OCI-LY7 (cell line): ENCODE measurements around the gene PRDM12. TPM values are rescaled to one million over a fixed set of nuclear protein-coding genes. Genes with fewer than 3 reads are reported as not detected.

Experiments used
- BruUV-seq: library from RNA; stranded (reverse); fragments of 400-500 nt; replicated peaks from 2 replicates; lab custom pipeline; 2021; lab: Mats Ljungman, UMichigan
- CTCF ChIA-PET: fragments of 300-600 bp; sonication (Branson Sonifier 250); formaldehyde crosslinking; loops from one replicate; lab custom pipeline; 2022; ENCODE audit warnings: antibody characterized with exemption; ENCODE audit not compliant: unreplicated experiment; lab: Charles Lee
- POLR2A ChIA-PET: fragments of 300-600 bp; sonication (Branson Sonifier 250); formaldehyde crosslinking; loops from one replicate; lab custom pipeline; 2022; ENCODE audit warnings: antibody characterized with exemption; lab: Charles Lee
- DNase-seq: peaks from one replicate; pipeline ENCODE4 v3.0.0-alpha.2; 2015; ENCODE audit warnings: low spot score
- H2AFZ ChIP-seq: fragments of 200-600 bp; sonication (generic), shearing (Covaris generic); 2 replicates; pipeline ENCODE4 v1.6.1; 2014; ENCODE audit warnings: mild to moderate bottlenecking, antibody characterized with exemption, low read length, moderate library complexity
- H3K27ac ChIP-seq: fragments of 200-600 bp; sonication (generic); 2 replicates; pipeline ENCODE4 v1.5.1; 2014; ENCODE audit warnings: mixed run types, low read depth, mild to moderate bottlenecking, moderate library complexity, low read length, inconsistent platforms; ENCODE audit not compliant: poor library complexity, severe bottlenecking
- H3K36me3 ChIP-seq: fragments of 200-600 bp; sonication (generic); 2 replicates; pipeline ENCODE4 v1.6.1; 2014; ENCODE audit warnings: mild to moderate bottlenecking, antibody characterized with exemption, low read length, moderate library complexity, mixed read lengths; ENCODE audit not compliant: insufficient read depth
- H3K4me1 ChIP-seq: fragments of 200-600 bp; sonication (generic); 2 replicates; pipeline ENCODE4 v1.5.1; 2014; ENCODE audit warnings: mild to moderate bottlenecking, low read length; ENCODE audit not compliant: insufficient read depth, poor library complexity, severe bottlenecking
- H3K4me2 ChIP-seq: fragments of 200-600 bp; sonication (generic); 2 replicates; pipeline ENCODE4 v1.6.1; 2014; ENCODE audit warnings: mild to moderate bottlenecking, low read length
- H3K4me3 ChIP-seq: fragments of 200-600 bp; sonication (generic); 2 replicates; pipeline ENCODE4 v1.5.1; 2014; ENCODE audit warnings: mild to moderate bottlenecking, low read depth, low read length; ENCODE audit not compliant: poor library complexity, severe bottlenecking
- H3K79me2 ChIP-seq: fragments of 200-600 bp; sonication (generic); 2 replicates; pipeline ENCODE4 v1.6.1; 2016; ENCODE audit warnings: low read depth, mild to moderate bottlenecking, low read length, moderate library complexity, mixed read lengths; ENCODE audit not compliant: insufficient read depth
- H3K9me2 ChIP-seq: fragments of 200-600 bp; sonication (generic); 2 replicates; pipeline ENCODE4 v1.6.1; 2016; ENCODE audit warnings: mild to moderate bottlenecking, low read length, mixed read lengths; ENCODE audit not compliant: insufficient read depth
- H3K9me3 ChIP-seq: fragments of 200-600 bp; sonication (generic); 2 replicates; pipeline ENCODE4 v1.6.1; 2014; ENCODE audit warnings: mild to moderate bottlenecking, mixed run types, low read length, mixed read lengths
- H4K20me1 ChIP-seq: fragments of 200-600 bp; sonication (generic); 2 replicates; pipeline ENCODE4 v1.6.1; 2014; ENCODE audit warnings: mild to moderate bottlenecking, antibody characterized with exemption, low read length, moderate library complexity, mixed read lengths; ENCODE audit not compliant: insufficient read depth
- EZH2phosphoT487 ChIP-seq: fragments of 200-600 bp; sonication (generic); IDR thresholded peaks from 2 replicates; pipeline ENCODE4 v1.6.1; 2018; ENCODE audit warnings: low read depth, borderline replicate concordance, mild to moderate bottlenecking, mixed run types, antibody characterized with exemption, low read length, moderate library complexity, mixed read lengths
- intact Hi-C: fragments of 100-400 bp; cut with micrococcal nuclease; formaldehyde crosslinking; loops from one replicate; pipeline ENCODE4 v1.10.0; 2022; ENCODE audit not compliant: unreplicated experiment
- total RNA-seq, 2 experiments: library from RNA; depleted of rRNA in 1 of 2; stranded (reverse); fragments of >200 nt in 1 of 2; shearing (Covaris generic) in 1 of 2; gene quantifications; 2 replicates each; pipeline ENCODE4 v1.2.3, GENCODE V29; 2014 to 2022
- TF ChIP-seq, protein P1 (sequence below): fragments of 200-600 bp; sonication (generic); conservative IDR thresholded peaks from 2 replicates; pipeline ENCODE4 v1.5.1; 2014; ENCODE audit warnings: mild to moderate bottlenecking, antibody characterized with exemption, low read length, moderate library complexity, mixed read lengths

PRDM12 gene
- total RNA-seq, 2 experiments from 2014 or later: 0.06 TPM; not detected in 1

DNA sequence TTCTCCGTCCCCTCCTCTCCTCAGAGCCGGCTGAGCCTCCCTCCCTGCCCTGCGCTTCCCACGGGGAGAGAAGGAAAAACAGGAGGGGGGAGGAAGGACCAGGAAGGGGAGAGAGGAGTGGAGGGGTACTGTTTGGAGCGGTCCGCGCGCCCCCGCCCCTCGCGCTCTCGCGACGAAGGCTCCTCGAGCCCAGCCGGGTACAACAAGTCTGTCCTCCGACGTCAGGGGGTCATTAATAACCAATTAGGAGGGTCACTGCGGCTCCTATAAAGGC is 480 bp upstream of the PRDM12 start:
- no TSS peak for BruUV-seq
- no peaks in the 10 kb centered on the region for H3K36me3 ChIP-seq
- H3K4me2 ChIP-seq: no peak overlapping the region
- DNase-seq: no peak
- TF ChIP-seq EZH2phosphoT487: no peak
- TF ChIP-seq, protein P1, sequence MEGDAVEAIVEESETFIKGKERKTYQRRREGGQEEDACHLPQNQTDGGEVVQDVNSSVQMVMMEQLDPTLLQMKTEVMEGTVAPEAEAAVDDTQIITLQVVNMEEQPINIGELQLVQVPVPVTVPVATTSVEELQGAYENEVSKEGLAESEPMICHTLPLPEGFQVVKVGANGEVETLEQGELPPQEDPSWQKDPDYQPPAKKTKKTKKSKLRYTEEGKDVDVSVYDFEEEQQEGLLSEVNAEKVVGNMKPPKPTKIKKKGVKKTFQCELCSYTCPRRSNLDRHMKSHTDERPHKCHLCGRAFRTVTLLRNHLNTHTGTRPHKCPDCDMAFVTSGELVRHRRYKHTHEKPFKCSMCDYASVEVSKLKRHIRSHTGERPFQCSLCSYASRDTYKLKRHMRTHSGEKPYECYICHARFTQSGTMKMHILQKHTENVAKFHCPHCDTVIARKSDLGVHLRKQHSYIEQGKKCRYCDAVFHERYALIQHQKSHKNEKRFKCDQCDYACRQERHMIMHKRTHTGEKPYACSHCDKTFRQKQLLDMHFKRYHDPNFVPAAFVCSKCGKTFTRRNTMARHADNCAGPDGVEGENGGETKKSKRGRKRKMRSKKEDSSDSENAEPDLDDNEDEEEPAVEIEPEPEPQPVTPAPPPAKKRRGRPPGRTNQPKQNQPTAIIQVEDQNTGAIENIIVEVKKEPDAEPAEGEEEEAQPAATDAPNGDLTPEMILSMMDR: no peak
- ChIA-PET POLR2A (no interaction called here), CTCF (no interaction called here)
- H3K4me1 ChIP-seq: no peaks in the 10 kb centered on the region
- no peaks in the 10 kb centered on the region for H3K79me2 ChIP-seq
- no peaks in the 10 kb centered on the region for H4K20me1 ChIP-seq
- H3K9me3 ChIP-seq: no peaks in the 10 kb centered on the region
- H3K27ac ChIP-seq: no peak overlapping the region
- intact Hi-C loops: no loop called here
- no peak overlapping the region for H3K4me3 ChIP-seq
- no peak overlapping the region for H2AFZ ChIP-seq
- no peaks in the 10 kb centered on the region for H3K9me2 ChIP-seq

DNA sequence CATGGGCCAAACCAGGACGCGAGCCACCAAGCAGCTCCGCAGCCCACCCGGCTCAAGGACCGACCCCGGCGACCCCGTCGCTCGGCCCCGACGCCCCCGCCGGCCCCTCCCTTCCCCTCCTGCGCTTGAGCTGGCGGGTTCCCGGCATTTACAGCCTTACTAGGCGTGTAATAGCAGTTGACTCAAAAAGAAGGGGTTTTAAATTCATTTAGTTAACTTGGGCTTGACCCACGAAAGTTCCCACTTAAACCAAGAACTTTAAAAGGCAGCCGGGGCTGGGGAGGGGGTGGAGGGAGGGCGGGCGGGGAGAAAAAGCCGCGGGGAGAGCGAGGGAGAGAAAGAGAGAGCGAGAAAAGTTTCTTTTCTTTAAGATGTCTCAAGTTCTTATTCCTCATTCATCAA is 636 bp downstream of the PRDM12 start:
- Histone ChIP-seq H3K4me3 (no peak overlapping the region), H3K27ac (no peak overlapping the region), H3K79me2 (no peaks in the 10 kb centered on the region), H2AFZ (no peak overlapping the region), H3K4me2 (no peak overlapping the region), H3K4me1 (no peaks in the 10 kb centered on the region), H3K9me2 (no peaks in the 10 kb centered on the region), H3K36me3 (no peaks in the 10 kb centered on the region), H3K9me3 (no peaks in the 10 kb centered on the region), H4K20me1 (no peaks in the 10 kb centered on the region)
- no peak for DNase-seq
- intact Hi-C loops: no loop called here
- POLR2A ChIA-PET: no interaction called here
- TF ChIP-seq EZH2phosphoT487: no peak
- TF ChIP-seq, protein P1: no peak
- CTCF ChIA-PET: no interaction called here
- no TSS peak for BruUV-seq

DNA sequence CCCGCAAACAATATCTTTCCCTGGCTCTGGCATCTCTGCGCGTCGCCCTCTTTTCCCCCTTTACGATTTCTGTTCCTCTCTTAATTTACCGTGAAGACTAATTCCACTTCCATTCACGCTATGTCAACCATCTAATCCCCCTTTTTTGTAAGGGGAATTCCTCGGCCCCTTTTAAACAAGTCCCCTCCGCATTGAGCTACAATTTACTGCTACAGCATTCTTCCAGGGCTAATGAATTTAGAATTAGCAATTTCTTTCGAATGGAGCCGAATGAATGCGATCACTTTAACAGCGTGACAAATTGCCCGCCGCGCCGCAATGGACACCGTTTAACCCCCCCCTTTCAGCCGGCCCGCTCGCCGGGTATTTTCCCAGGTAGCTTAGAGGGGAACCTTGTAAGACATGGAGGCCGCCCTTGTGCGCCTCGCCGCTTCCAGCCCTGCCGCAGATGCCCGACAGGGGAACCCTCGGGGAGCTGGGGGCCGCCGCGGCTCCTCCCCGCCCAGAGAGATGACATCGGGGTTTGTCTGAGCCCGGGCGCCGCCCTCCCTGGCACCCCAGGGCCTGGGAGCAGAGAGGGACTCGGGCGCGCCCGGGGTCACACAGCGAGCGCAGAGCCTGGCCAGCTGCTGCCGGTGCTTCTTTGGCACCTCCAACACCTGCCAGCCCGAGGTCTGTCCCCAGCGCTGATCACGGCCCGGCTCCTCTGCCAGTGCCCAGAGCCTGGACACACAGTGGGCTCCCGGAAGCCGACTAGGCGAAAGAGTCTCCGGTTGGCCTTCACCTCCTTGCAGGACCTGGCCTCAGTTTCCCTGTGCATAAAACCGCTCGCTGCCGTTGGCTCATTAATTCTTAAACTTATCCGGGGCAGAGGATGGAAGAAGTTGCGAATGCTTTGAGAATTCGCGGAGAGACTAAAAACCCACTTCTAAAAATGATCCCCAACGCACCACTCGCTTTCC is 1.3 kb downstream of the PRDM12 start:
- H3K9me2 ChIP-seq: no peaks in the 10 kb centered on the region
- no peak overlapping the region for H3K4me2 ChIP-seq
- no peak for DNase-seq
- BruUV-seq: no TSS peak
- ChIA-PET POLR2A (no interaction called here), CTCF (no interaction called here)
- intact Hi-C loops: no loop called here
- H3K4me1 ChIP-seq: no peaks in the 10 kb centered on the region
- H3K4me3 ChIP-seq: no peak overlapping the region
- H4K20me1 ChIP-seq: no peaks in the 10 kb centered on the region
- H2AFZ ChIP-seq: no peak overlapping the region
- no peaks in the 10 kb centered on the region for H3K36me3 ChIP-seq
- no peaks in the 10 kb centered on the region for H3K79me2 ChIP-seq
- no peak for TF ChIP-seq EZH2phosphoT487
- TF ChIP-seq, protein P1: no peak
- no peak overlapping the region for H3K27ac ChIP-seq
- H3K9me3 ChIP-seq: no peaks in the 10 kb centered on the region
